ENCODE data around the gene ADGRB3. TPM values are rescaled to one million over a fixed set of nuclear protein-coding genes. Genes with fewer than 3 reads are reported as not detected.

Gene ADGRB3
- total RNA-seq, 1 experiment from 2014 or later: not detected

DNA sequence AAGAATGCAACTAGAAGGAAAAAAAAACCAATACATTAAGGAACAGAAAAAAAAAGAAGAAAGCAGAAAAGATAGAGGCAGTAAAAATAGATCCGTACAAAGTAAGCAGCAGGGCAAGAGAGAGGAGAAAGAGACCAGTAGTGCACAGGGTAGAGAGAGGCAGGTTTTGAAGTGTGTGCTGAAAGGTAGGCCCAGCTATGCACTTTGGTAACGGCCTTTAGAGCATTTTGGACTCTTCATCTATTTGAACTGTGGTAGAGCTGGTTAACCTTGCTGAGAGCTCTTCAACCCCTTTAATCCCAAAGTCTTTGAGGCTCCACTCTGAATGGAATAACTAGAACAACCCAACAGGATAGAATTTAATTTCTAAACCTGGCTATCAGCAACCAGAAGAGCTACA is 45.2 kb downstream of the ADGRB3 start:
- ChIA-PET POLR2A (no interaction called here), CTCF (no interaction called here)
- Mint-ChIP-seq H3K4me3 (ENCODE audit: unreplicated experiment) (no peak overlapping the region), H3K36me3 (ENCODE audit: insufficient read depth, unreplicated experiment) (no peaks in the 10 kb centered on the region), H3K27me3 (ENCODE audit: insufficient read depth, unreplicated experiment) (peaks cover 79% of the 10 kb centered on the region), H3K4me1 (ENCODE audit: insufficient read depth, unreplicated experiment) (no peaks in the 10 kb centered on the region), H3K9me3 (ENCODE audit: unreplicated experiment) (no peaks in the 10 kb centered on the region), H3K27ac (ENCODE audit: low read depth, unreplicated experiment) (no peak overlapping the region)
- intact Hi-C loops (cut with micrococcal nuclease): no loop called here
- no TSS peak for BruUV-seq (replicated peaks)
- no peak for DNase-seq (ENCODE audit: unreplicated experiment)
- TF ChIP-seq, protein P1, sequence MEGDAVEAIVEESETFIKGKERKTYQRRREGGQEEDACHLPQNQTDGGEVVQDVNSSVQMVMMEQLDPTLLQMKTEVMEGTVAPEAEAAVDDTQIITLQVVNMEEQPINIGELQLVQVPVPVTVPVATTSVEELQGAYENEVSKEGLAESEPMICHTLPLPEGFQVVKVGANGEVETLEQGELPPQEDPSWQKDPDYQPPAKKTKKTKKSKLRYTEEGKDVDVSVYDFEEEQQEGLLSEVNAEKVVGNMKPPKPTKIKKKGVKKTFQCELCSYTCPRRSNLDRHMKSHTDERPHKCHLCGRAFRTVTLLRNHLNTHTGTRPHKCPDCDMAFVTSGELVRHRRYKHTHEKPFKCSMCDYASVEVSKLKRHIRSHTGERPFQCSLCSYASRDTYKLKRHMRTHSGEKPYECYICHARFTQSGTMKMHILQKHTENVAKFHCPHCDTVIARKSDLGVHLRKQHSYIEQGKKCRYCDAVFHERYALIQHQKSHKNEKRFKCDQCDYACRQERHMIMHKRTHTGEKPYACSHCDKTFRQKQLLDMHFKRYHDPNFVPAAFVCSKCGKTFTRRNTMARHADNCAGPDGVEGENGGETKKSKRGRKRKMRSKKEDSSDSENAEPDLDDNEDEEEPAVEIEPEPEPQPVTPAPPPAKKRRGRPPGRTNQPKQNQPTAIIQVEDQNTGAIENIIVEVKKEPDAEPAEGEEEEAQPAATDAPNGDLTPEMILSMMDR (IDR thresholded peaks at IDR 0.05; ENCODE audit: unreplicated experiment): no peak

DNA sequence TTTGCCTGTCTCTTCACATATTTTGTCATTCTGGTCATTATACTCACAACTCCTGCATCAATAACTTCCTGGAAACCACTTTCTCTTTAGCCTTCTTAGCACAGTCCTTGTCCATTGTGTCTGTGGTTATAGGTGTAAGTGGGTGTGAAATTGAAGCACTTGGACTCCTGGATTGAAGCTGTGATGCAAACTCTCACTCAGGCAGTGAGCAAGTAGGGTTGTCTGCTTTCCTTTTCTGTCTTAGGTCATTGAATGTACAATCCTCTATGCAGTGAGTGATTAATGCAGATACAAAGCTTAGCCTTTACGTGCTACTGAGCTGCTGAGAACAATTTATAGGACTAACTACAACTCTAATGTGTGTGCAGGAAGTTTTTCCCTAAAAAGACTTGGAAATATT is 54.8 kb downstream of the ADGRB3 start:
- Mint-ChIP-seq H3K27me3 (ENCODE audit: insufficient read depth, unreplicated experiment) (peaks cover 72% of the 10 kb centered on the region), H3K36me3 (ENCODE audit: insufficient read depth, unreplicated experiment) (no peaks in the 10 kb centered on the region), H3K27ac (ENCODE audit: low read depth, unreplicated experiment) (no peak overlapping the region), H3K9me3 (ENCODE audit: unreplicated experiment) (no peaks in the 10 kb centered on the region), H3K4me3 (ENCODE audit: unreplicated experiment) (no peak overlapping the region), H3K4me1 (ENCODE audit: insufficient read depth, unreplicated experiment) (no peaks in the 10 kb centered on the region)
- DNase-seq (ENCODE audit: unreplicated experiment): no peak
- BruUV-seq (replicated peaks): no TSS peak
- POLR2A ChIA-PET: no interaction called here
- intact Hi-C loops (cut with micrococcal nuclease): no loop called here
- TF ChIP-seq, protein P1 (IDR thresholded peaks at IDR 0.05; ENCODE audit: unreplicated experiment): no peak
- CTCF ChIA-PET: no interaction called here

DNA sequence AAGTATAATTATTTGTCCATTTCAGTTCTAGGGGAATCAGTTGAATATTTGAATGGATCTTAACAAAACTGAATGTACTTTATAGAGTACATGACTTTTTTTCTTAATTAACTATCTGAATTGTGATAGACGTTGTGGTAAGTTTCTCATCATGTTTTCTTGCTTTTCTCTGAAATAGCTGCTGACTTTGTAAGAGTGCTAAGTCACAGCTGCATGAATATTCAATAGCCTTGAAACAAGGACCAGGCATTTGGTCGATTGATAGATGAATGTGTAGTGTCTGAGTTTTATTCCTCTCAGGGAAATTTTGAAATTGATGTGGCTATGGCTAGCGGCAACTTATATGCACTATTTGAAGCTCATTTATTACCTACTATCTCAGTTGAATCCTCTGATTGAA is 56.0 kb downstream of the ADGRB3 start:
- intact Hi-C loops (cut with micrococcal nuclease): no loop called here
- Mint-ChIP-seq H3K27ac (ENCODE audit: low read depth, unreplicated experiment) (no peak overlapping the region), H3K27me3 (ENCODE audit: insufficient read depth, unreplicated experiment) (peaks cover 72% of the 10 kb centered on the region), H3K36me3 (ENCODE audit: insufficient read depth, unreplicated experiment) (no peaks in the 10 kb centered on the region), H3K4me3 (ENCODE audit: unreplicated experiment) (no peak overlapping the region), H3K9me3 (ENCODE audit: unreplicated experiment) (no peaks in the 10 kb centered on the region), H3K4me1 (ENCODE audit: insufficient read depth, unreplicated experiment) (no peaks in the 10 kb centered on the region)
- ChIA-PET POLR2A (interaction anchor here (0.6 kb wide), 1 partner anchor 21 kb away, joined by 3 read pairs; no protein-coding TSS in a partner anchor), CTCF (interaction anchor here (1.1 kb wide), 1 partner anchor 51 kb away, joined by 3 read pairs; no protein-coding TSS in a partner anchor)
- TF ChIP-seq, protein P1 (IDR thresholded peaks at IDR 0.05; ENCODE audit: unreplicated experiment): no peak
- BruUV-seq (replicated peaks): no TSS peak
- DNase-seq (ENCODE audit: unreplicated experiment): no peak

DNA sequence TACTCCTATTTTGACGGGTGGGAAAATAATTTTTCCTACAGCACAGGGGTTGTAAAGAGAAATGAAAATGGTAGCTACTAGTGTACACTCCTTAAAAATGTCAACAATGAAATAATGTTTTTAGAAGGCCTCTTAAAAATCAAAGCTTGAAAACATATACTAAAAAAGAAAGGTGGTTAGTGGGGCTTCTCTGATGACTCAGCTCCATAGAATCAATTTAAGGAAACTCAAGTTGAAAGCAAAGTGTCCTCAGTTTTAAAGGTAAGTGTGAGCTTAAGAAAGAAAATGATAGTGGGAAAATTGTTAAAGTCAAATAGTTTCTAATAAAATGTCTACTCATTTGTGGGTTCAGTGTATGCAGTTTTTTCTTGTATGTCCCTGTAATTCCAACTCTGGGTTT is 58.2 kb downstream of the ADGRB3 start:
- POLR2A ChIA-PET: no interaction called here
- TF ChIP-seq, protein P1 (IDR thresholded peaks at IDR 0.05; ENCODE audit: unreplicated experiment): no peak
- intact Hi-C loops (cut with micrococcal nuclease): no loop called here
- no peaks in the 10 kb centered on the region for H3K36me3 Mint-ChIP-seq (ENCODE audit: insufficient read depth, unreplicated experiment)
- BruUV-seq (replicated peaks): no TSS peak
- H3K27me3 Mint-ChIP-seq (ENCODE audit: insufficient read depth, unreplicated experiment): peaks cover 72% of the 10 kb centered on the region
- no peak for DNase-seq (ENCODE audit: unreplicated experiment)
- no peak overlapping the region for H3K27ac Mint-ChIP-seq (ENCODE audit: low read depth, unreplicated experiment)
- CTCF ChIA-PET: interaction anchor here (0.6 kb wide), 1 partner anchor 247 kb away, joined by 3 read pairs; no protein-coding TSS in a partner anchor
- no peak overlapping the region for H3K4me3 Mint-ChIP-seq (ENCODE audit: unreplicated experiment)
- no peaks in the 10 kb centered on the region for H3K4me1 Mint-ChIP-seq (ENCODE audit: insufficient read depth, unreplicated experiment)
- no peaks in the 10 kb centered on the region for H3K9me3 Mint-ChIP-seq (ENCODE audit: unreplicated experiment)
